Measurements from ENCODE around the gene NSRP1.
"Not testable (repeated sequence)": the region's sequence is repeated elsewhere in the genome, so short reads cannot be mapped to it uniquely, and the experiment has no call there.

The NSRP1 gene

GRCh38 chr17:30116661-30117551, at the start of gene NSRP1:
NSRP1 (plus strand) TSS chr17:30116816; CDS start chr17:30116844, 28 bp downstream.
- DNase-seq (ENCODE audit: low read depth, low spot score): peak; percentile 88

- no peak for DNase-seq (ENCODE audit: low read depth, low spot score)
These were observed 48.2 kb upstream of the NSRP1 start for GRCh38 chr17:30068465-30068864.

- DNase-seq (ENCODE audit: low read depth, low spot score): no peak
These were observed 42.4 kb upstream of the NSRP1 start for GRCh38 chr17:30074254-30074653.

GRCh38 chr17:30074730-30075129, 41.9 kb upstream of the NSRP1 start:
- no peak for DNase-seq (ENCODE audit: low read depth, low spot score)

- DNase-seq (ENCODE audit: low read depth, low spot score): no peak
These were observed 33.8 kb upstream of the NSRP1 start for GRCh38 chr17:30082773-30083172.

- no peak for DNase-seq (ENCODE audit: low read depth, low spot score)
These were observed 31.8 kb upstream of the NSRP1 start for GRCh38 chr17:30084788-30085187.

- DNase-seq (ENCODE audit: low read depth, low spot score): no peak
These were observed 29.7 kb upstream of the NSRP1 start for GRCh38 chr17:30086896-30087295.

- not testable (repeated sequence) for DNase-seq (ENCODE audit: low read depth, low spot score)
These were observed 29.2 kb upstream of the NSRP1 start for GRCh38 chr17:30087431-30087830.

- DNase-seq (ENCODE audit: low read depth, low spot score): no peak
These were observed 25.4 kb upstream of the NSRP1 start for GRCh38 chr17:30091121-30091670.

- no peak for DNase-seq (ENCODE audit: low read depth, low spot score)
These were observed 24.8 kb upstream of the NSRP1 start for GRCh38 chr17:30091771-30092170.

GRCh38 chr17:30092886-30093285, 23.7 kb upstream of the NSRP1 start:
- no peak for DNase-seq (ENCODE audit: low read depth, low spot score)

GRCh38 chr17:30093463-30094147, 23.0 kb upstream of the NSRP1 start:
- DNase-seq (ENCODE audit: low read depth, low spot score): no peak

GRCh38 chr17:30095507-30096244, 20.9 kb upstream of the NSRP1 start:
- peak; percentile 27 for DNase-seq (ENCODE audit: low read depth, low spot score)

- no peak for DNase-seq (ENCODE audit: low read depth, low spot score)
These were observed 14.8 kb upstream of the NSRP1 start for GRCh38 chr17:30101686-30102390.

- no peak for DNase-seq (ENCODE audit: low read depth, low spot score)
These were observed 12.7 kb upstream of the NSRP1 start for GRCh38 chr17:30103921-30104320.

- no peak for DNase-seq (ENCODE audit: low read depth, low spot score)
These were observed 11.9 kb upstream of the NSRP1 start for GRCh38 chr17:30104575-30105339.

- DNase-seq (ENCODE audit: low read depth, low spot score): no peak
These were observed 3.8 kb upstream of the NSRP1 start for GRCh38 chr17:30112794-30113193.

GRCh38 chr17:30113213-30113612, 3.4 kb upstream of the NSRP1 start:
- DNase-seq (ENCODE audit: low read depth, low spot score): no peak

GRCh38 chr17:30116345-30116660, 313 bp upstream of the NSRP1 start:
- DNase-seq (ENCODE audit: low read depth, low spot score): no peak

- DNase-seq (ENCODE audit: low read depth, low spot score): no peak
These were observed 1.1 kb downstream of the NSRP1 start for GRCh38 chr17:30117675-30118081.

- not testable (repeated sequence) for DNase-seq (ENCODE audit: low read depth, low spot score)
These were observed 2.0 kb downstream of the NSRP1 start for GRCh38 chr17:30118635-30119034.

Data from brain pericyte (primary cell).